ENCODE results near the gene CYREN.

CYREN gene

GRCh38 chr7:135197343-135197742 lies 26.8 kb upstream of the CYREN start:
- no peak for DNase-seq

- no peak for DNase-seq
Observed at GRCh38 chr7:135195968-135196629, 25.6 kb upstream of the CYREN start.

GRCh38 chr7:135195156-135195555 lies 24.6 kb upstream of the CYREN start:
- DNase-seq, result no peak

- DNase-seq, result no peak
Observed at GRCh38 chr7:135194494-135195095, 24.1 kb upstream of the CYREN start.

DNA sequence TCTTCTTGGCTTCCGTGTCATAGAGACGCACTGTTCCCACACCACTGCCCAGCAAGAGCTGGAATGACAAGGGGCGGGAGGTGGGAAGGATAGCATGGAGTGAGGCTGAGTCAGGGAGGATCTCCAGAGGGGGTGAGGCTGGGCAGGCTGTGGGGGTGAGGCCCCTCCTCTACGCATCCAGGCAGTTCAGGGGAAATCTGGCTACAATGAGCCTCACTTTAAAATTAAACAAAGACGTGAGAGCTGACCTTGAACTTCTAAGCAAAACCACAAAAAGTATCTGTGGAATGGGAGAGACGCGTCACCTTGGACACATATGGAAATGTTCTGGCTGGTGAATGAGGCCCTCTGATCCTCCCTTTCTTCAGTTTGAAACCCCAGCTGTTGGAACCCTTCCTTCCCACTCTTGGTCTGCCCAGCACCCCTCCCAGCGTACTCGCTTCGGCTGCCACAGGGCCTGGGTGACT lies 23.1 kb upstream of the CYREN start:
- DNase-seq, result no peak

DNA sequence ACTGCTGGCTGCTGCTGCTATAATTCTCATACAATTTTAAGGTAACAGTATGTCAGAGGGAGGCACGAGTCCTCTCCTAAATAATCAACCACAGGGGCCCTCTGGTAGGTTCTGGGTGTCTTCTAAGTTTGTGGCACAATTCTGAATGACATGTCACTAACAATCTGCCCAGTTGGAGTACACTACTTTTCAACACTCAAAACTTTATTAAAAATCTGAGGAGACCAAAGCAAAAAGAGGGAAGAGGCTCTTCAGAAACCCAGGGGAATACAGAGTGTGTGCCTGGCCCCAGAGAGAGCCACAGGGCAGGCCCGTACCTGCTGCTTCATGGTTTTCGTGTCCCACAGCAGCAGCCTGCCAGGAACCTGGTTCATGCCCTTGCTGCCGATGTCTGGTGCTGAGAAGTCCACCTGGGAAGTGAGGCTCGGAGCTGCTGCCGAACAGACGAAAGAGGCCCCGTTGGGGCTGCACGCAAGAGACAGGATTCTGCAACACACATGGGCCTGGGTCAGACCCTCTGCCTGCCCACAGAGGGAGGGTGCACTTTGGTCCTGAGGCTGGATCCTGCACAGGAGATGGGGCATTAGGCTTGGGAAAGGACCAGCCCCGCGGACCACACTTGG lies 22.5 kb upstream of the CYREN start:
- DNase-seq, result no peak

DNA sequence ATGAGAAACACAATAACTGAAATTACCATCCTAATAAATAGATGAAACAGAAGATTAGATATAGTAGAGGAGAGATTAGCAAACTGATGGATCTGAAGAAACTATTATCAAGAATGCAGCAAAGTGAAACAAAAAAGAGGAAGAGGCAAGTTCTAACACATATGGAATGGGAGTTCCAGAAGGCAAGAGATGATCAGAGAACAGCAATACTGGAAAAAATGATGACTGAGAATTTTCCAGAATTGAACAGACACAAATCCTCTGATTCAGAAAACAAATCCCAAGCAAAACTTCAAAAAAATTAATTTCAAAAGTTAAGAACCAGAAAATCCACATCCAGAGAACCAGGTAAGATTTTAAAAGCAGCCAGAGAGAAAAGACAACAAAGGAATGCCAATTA lies 20.2 kb upstream of the CYREN start:
- DNase-seq, result no peak

- no peak for DNase-seq
Observed at GRCh38 chr7:135189961-135190360, 19.5 kb upstream of the CYREN start.

DNA sequence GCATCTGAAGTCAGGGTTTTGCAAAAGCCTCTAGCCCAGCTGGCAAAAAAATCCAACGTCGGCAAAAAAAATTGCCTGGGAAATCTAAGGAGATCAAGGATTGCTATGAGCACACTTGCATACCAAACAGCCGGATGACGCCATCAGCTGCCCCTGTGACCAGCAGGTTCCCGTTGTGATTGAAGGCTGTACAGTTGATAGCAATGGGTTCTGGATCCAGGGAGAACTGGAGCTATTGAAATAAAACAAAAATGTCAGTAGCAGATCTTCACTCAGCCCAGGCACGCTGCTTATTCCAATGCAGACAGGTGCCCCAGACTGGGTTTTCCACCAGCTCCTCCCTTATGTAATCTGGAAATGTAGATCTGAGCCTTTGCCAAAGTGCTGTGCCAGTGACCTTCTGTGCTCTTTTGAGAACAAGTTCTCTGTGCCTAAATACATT lies 18.7 kb upstream of the CYREN start:
- DNase-seq, result no peak

DNA sequence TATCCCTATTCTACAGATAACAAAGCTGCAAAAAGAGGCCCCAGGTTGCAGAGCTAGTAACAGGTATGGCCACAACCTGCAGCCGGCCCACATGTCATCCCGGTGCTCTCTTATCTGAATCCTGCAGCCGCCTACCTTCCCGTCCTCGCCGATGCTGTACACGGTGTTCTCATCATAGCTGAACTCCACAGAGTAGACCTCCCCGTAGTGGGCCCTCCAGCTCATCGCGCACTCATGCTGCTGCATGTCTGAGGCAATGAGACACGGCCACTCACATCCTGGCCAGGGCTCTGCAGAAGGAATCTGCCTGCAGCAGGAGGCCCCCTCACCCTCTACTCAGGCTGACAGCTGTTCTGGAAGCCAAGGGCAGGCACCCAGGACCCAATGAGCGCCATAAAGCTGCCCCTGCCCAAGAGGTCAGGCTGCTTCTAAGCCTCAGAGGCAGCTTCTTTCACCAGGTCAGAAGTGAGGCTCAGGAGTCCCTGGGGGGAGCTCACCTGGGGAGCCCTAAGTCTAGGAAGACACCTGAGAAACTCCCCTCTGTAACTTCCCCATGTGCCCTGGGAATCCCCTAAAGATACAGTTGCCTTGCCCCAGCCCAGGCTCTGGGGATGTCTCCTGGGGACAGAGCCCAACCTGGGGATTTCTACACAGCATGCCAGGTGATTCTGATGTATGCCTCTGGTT lies 17.9 kb upstream of the CYREN start:
- no peak for DNase-seq

GRCh38 chr7:135186841-135187253 lies 16.3 kb upstream of the CYREN start:
- DNase-seq, result no peak

DNA sequence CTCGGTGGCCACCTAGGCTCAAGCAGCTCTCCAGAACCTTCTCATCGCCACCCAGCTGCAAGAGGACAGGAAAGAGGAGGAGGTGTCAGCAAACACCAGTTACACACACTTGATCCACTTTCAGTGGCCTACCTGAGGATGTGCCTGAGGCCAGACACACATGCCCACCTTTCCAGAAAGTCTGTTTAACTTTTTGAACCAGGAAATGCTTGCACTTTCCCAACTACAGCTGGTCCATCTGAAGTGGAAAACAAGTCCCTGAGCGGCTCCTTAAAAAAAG lies 15.7 kb upstream of the CYREN start:
- DNase-seq, result no peak

GRCh38 chr7:135185471-135186260 lies 15.2 kb upstream of the CYREN start:
- no peak for DNase-seq

DNA sequence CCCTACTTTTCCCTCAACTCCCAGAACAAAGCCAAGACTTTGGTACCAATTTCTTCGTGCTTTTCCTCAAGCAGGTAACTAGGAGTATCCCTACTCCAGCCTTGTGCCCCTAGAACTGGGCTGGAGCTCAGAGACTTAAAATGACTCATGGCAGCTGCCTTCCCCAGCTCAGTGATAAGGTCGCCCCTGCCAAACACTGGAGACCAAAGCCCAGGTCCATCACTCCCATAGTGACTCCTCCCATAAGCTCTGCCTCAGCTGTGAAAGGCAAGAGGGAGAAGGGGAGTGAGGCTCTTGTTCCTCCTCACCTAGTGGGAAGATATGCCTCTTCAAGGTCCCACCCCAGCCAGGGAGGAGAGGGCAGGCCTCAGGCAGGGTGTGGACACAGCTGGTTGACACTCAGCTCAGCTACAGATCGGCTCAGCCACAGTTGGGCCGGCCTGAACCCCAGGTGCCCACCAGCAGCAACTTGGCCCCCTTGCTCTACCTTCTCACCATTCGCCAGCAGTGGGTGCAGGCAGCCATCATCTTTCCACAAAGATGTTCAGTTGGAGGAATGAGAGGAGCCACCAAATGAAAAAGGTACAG lies 13.8 kb upstream of the CYREN start:
- no peak for DNase-seq

- no peak for DNase-seq
Observed at GRCh38 chr7:135183478-135183877, 13.0 kb upstream of the CYREN start.

- no peak for DNase-seq
Observed at GRCh38 chr7:135181929-135182678, 11.6 kb upstream of the CYREN start.

GRCh38 chr7:135181261-135181928 lies 10.9 kb upstream of the CYREN start:
- DNase-seq, result no peak

- no peak for DNase-seq
Observed at GRCh38 chr7:135180122-135180521, 9.6 kb upstream of the CYREN start.

GRCh38 chr7:135179321-135179925 lies 8.9 kb upstream of the CYREN start:
- DNase-seq, result no peak

DNA sequence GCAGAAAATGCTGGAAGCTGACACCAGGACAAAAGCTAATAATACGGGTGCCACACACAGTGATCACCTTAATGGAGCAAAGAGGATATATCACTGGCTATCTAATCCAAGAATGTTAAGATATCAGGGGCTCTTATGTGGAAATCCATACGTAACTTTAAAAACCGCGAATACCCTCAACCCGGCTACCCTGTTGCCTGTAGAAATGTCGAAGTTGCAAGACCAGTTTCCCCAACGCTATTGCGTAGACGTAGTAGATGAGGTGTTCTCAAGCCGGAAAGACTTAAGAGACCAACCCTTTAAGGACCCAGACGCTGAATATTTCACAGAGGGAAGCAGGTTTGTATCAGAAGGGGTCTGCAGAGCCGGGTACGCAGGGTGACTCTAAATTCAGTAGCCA lies 7.9 kb upstream of the CYREN start:
- no peak for DNase-seq

Measured in inflammatory macrophage (primary cell).